Measurements from ENCODE around the gene SMOC1. TPM values are rescaled to one million over a fixed set of nuclear protein-coding genes. Genes with fewer than 3 reads are reported as not detected.

The SMOC1 gene
- total RNA-seq, 1 donor from 2014 or later, result 0.38 TPM

DNA sequence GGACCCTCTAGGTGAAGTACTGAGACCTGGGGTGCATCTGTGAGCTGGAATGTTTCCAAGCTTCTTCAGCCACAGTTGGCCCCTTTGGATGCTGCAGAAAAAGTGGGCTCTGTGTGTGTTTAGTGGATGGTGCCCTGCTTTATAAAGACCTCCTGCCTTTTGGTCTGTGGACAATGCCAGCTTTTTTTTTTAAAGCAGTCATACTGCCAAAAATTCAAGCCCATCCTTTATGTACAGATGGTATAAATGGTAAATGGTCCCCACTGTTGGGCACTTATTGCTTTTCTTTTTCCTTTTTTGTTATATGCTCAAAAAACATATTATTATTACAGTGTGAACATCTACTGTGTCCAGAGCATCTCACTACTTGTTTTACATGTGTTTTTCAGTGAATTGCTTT is 81.1 kb downstream of the SMOC1 start:
- Mint-ChIP-seq H3K4me1 (ENCODE audit: unreplicated experiment) (no peaks in the 10 kb centered on the region), H3K27ac (ENCODE audit: unreplicated experiment) (no peak overlapping the region), H3K27me3 (ENCODE audit: unreplicated experiment) (no peaks in the 10 kb centered on the region), H3K4me3 (ENCODE audit: unreplicated experiment) (no peak overlapping the region), H3K9me3 (ENCODE audit: unreplicated experiment) (no peaks in the 10 kb centered on the region), H3K36me3 (ENCODE audit: low read depth, unreplicated experiment) (no peaks in the 10 kb centered on the region)
- no peak for DNase-seq (ENCODE audit: low spot score)
- TF ChIP-seq, protein P1, sequence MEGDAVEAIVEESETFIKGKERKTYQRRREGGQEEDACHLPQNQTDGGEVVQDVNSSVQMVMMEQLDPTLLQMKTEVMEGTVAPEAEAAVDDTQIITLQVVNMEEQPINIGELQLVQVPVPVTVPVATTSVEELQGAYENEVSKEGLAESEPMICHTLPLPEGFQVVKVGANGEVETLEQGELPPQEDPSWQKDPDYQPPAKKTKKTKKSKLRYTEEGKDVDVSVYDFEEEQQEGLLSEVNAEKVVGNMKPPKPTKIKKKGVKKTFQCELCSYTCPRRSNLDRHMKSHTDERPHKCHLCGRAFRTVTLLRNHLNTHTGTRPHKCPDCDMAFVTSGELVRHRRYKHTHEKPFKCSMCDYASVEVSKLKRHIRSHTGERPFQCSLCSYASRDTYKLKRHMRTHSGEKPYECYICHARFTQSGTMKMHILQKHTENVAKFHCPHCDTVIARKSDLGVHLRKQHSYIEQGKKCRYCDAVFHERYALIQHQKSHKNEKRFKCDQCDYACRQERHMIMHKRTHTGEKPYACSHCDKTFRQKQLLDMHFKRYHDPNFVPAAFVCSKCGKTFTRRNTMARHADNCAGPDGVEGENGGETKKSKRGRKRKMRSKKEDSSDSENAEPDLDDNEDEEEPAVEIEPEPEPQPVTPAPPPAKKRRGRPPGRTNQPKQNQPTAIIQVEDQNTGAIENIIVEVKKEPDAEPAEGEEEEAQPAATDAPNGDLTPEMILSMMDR (IDR thresholded peaks at IDR 0.05; ENCODE audit: unreplicated experiment), result no peak

DNA sequence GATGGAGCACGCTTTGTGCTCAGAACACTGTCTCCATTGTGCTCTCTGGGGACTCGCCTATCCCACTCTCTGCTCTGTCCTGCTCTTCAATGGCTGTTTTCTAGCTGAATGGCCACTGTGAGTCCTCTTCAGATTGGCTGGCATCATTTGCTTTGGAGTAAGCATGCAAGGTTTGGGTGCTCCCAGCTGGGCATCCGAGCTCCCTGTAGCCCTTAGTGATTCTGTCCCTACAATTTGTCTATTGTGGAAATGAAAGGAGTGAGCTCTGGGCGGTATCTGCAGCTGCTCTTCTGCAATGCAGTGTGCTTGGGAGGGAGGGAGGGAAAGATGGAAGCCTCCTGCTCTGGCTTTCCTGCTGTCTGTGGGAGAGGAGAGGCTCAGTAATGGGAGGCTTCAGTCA is 84.8 kb downstream of the SMOC1 start:
- H3K4me1 Mint-ChIP-seq (ENCODE audit: unreplicated experiment), result no peaks in the 10 kb centered on the region
- no peak for DNase-seq (ENCODE audit: low spot score)
- no peak overlapping the region for H3K4me3 Mint-ChIP-seq (ENCODE audit: unreplicated experiment)
- H3K27ac Mint-ChIP-seq (ENCODE audit: unreplicated experiment), result no peak overlapping the region
- TF ChIP-seq, protein P1 (IDR thresholded peaks at IDR 0.05; ENCODE audit: unreplicated experiment), result no peak
- no peaks in the 10 kb centered on the region for H3K9me3 Mint-ChIP-seq (ENCODE audit: unreplicated experiment)
- H3K27me3 Mint-ChIP-seq (ENCODE audit: unreplicated experiment), result no peaks in the 10 kb centered on the region
- H3K36me3 Mint-ChIP-seq (ENCODE audit: low read depth, unreplicated experiment), result no peaks in the 10 kb centered on the region

DNA sequence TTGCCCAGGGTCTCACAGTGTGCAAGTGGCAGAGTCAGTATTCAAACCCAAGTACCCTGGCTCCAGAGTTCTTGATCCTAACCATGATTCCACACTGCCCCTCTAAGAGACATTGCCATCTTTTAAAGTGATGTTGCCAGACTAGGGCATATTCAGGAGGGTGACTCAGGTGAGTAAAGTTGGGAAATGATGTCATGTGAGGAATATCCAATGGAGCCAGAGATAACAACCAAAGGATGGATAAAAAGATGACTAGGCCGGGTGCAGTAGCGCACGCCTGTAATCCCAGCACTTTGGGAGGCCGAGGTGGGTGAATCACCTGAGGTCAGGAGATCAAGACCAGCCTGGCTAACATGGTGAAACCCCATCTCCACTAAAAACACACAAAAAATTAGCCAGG is 85.6 kb downstream of the SMOC1 start:
- Mint-ChIP-seq H3K4me3 (ENCODE audit: unreplicated experiment) (no peak overlapping the region), H3K27me3 (ENCODE audit: unreplicated experiment) (no peaks in the 10 kb centered on the region), H3K27ac (ENCODE audit: unreplicated experiment) (no peak overlapping the region), H3K9me3 (ENCODE audit: unreplicated experiment) (no peaks in the 10 kb centered on the region), H3K4me1 (ENCODE audit: unreplicated experiment) (no peaks in the 10 kb centered on the region), H3K36me3 (ENCODE audit: low read depth, unreplicated experiment) (no peaks in the 10 kb centered on the region)
- TF ChIP-seq, protein P1 (IDR thresholded peaks at IDR 0.05; ENCODE audit: unreplicated experiment), result no peak
- DNase-seq (ENCODE audit: low spot score), result no peak

DNA sequence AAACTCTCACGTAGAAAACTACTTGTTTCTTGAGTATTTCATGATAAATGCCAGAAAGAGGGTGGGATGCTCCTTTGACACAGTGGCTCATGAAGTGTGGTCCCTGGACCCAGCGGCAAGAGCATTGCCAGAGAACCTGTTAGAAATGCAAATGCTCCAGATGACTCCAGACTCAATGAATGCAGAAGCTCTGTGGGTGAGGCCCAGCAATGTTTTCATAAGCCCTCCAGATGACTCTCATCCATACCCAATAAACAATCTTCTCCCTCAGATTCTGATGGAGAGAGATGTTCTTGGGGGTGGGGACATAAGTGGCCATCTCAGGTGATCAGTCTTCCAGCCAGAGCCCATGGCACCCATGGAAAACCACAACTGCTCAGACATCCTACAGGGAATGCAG is 88.9 kb downstream of the SMOC1 start:
- Mint-ChIP-seq H3K4me3 (ENCODE audit: unreplicated experiment) (no peak overlapping the region), H3K9me3 (ENCODE audit: unreplicated experiment) (no peaks in the 10 kb centered on the region), H3K27ac (ENCODE audit: unreplicated experiment) (no peak overlapping the region), H3K27me3 (ENCODE audit: unreplicated experiment) (no peaks in the 10 kb centered on the region), H3K36me3 (ENCODE audit: low read depth, unreplicated experiment) (no peaks in the 10 kb centered on the region), H3K4me1 (ENCODE audit: unreplicated experiment) (no peaks in the 10 kb centered on the region)
- TF ChIP-seq, protein P1 (IDR thresholded peaks at IDR 0.05; ENCODE audit: unreplicated experiment), result no peak
- no peak for DNase-seq (ENCODE audit: low spot score)

DNA sequence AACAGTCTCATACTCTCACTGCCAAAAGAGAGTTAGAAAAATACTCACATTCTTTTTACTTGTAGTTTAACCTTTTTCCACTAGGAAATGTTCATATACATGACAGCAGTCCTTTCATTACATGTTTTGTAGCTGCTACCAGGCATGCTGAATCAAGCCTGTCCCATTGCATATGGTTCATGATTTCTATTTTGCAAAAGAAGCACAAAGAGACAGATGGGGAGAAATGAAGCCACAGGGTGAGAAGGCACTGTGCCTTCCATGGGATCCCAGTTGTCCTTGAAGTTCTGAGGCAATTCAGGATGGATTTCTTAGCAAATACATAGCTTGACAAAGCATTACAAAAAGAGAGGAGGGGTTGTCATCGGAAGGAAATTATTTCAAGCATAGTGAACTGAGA is 89.5 kb downstream of the SMOC1 start:
- H3K9me3 Mint-ChIP-seq (ENCODE audit: unreplicated experiment), result no peaks in the 10 kb centered on the region
- no peak for DNase-seq (ENCODE audit: low spot score)
- no peaks in the 10 kb centered on the region for H3K36me3 Mint-ChIP-seq (ENCODE audit: low read depth, unreplicated experiment)
- TF ChIP-seq, protein P1 (IDR thresholded peaks at IDR 0.05; ENCODE audit: unreplicated experiment), result no peak
- H3K4me1 Mint-ChIP-seq (ENCODE audit: unreplicated experiment), result no peaks in the 10 kb centered on the region
- no peak overlapping the region for H3K27ac Mint-ChIP-seq (ENCODE audit: unreplicated experiment)
- H3K27me3 Mint-ChIP-seq (ENCODE audit: unreplicated experiment), result no peaks in the 10 kb centered on the region
- no peak overlapping the region for H3K4me3 Mint-ChIP-seq (ENCODE audit: unreplicated experiment)
